ENCODE data around the gene LRRC4C.

GRCh38 chr11:41457216-41458014, 2.0 kb downstream of the LRRC4C start:
- TF ChIP-seq, protein P1, sequence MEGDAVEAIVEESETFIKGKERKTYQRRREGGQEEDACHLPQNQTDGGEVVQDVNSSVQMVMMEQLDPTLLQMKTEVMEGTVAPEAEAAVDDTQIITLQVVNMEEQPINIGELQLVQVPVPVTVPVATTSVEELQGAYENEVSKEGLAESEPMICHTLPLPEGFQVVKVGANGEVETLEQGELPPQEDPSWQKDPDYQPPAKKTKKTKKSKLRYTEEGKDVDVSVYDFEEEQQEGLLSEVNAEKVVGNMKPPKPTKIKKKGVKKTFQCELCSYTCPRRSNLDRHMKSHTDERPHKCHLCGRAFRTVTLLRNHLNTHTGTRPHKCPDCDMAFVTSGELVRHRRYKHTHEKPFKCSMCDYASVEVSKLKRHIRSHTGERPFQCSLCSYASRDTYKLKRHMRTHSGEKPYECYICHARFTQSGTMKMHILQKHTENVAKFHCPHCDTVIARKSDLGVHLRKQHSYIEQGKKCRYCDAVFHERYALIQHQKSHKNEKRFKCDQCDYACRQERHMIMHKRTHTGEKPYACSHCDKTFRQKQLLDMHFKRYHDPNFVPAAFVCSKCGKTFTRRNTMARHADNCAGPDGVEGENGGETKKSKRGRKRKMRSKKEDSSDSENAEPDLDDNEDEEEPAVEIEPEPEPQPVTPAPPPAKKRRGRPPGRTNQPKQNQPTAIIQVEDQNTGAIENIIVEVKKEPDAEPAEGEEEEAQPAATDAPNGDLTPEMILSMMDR (conservative IDR thresholded peaks at IDR 0.05 in 1 of 2, IDR thresholded peaks at IDR 0.05 in 1 of 2; ENCODE audit: extremely low read depth in 1 of 2, insufficient read depth in 1 of 2, low read depth in 1 of 2, low read length in 2 of 2), result no peak
- no peak for TF ChIP-seq EZH2 (IDR thresholded peaks at IDR 0.05; ENCODE audit: borderline replicate concordance, low read length)
